GM20000 (cell line): ENCODE results near the gene LRCH1.

Experiments
- DNase-seq: peaks from one replicate; pipeline ENCODE4 v3.0.0; 2012; ENCODE audit warnings: low spot score
- TF ChIP-seq, protein P1 (sequence below): IDR thresholded peaks from 2 replicates; pipeline ENCODE4 v1.5.1; 2012; ENCODE audit warnings: mild to moderate bottlenecking, control low read depth; ENCODE audit errors: extremely low read depth, missing control alignments

The LRCH1 gene

DNA sequence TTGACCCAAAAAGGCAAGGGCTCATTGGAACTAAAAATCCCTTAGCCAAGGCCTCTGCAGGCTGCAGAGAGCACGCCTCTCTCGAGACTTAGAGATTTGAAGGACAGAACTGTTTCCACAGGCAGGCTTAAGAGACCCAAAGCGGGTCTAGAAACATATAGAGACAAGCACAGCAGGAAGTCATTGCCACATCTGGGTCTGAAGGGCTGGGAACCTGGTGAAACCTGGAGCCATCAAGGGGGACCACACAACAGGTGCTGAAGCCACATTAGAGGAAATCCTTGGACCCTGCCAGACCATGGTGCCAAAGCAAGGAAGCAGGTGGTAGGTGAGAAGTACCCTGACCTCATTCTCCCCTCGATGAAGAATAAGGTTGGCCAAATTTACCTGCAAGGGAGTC is 33.8 kb upstream of the LRCH1 start:
- TF ChIP-seq, protein P1, sequence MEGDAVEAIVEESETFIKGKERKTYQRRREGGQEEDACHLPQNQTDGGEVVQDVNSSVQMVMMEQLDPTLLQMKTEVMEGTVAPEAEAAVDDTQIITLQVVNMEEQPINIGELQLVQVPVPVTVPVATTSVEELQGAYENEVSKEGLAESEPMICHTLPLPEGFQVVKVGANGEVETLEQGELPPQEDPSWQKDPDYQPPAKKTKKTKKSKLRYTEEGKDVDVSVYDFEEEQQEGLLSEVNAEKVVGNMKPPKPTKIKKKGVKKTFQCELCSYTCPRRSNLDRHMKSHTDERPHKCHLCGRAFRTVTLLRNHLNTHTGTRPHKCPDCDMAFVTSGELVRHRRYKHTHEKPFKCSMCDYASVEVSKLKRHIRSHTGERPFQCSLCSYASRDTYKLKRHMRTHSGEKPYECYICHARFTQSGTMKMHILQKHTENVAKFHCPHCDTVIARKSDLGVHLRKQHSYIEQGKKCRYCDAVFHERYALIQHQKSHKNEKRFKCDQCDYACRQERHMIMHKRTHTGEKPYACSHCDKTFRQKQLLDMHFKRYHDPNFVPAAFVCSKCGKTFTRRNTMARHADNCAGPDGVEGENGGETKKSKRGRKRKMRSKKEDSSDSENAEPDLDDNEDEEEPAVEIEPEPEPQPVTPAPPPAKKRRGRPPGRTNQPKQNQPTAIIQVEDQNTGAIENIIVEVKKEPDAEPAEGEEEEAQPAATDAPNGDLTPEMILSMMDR = no peak

DNA sequence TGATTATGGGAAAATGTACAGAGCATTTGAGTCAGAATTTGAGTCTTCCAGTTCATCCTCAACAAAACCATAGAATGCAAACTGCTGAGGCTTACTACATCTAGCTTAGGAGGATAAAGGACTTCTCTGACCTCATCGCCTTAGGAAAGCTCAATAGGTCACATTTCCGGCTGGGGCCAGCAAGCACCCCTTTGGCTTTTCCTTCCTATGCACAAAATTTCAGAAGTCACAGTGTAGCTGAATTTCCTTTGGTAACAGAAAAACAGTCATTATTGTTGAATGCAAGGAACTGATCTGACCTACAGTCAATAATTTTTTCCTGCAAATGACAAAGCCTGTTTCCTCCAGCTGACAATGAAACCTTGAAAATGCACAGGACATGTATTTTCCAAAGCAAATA is 32.8 kb upstream of the LRCH1 start:
- TF ChIP-seq, protein P1 = no peak
- DNase-seq = no peak

More for the DNA sequence above, 33.8 kb upstream of the LRCH1 start:
- no peak for DNase-seq

DNA sequence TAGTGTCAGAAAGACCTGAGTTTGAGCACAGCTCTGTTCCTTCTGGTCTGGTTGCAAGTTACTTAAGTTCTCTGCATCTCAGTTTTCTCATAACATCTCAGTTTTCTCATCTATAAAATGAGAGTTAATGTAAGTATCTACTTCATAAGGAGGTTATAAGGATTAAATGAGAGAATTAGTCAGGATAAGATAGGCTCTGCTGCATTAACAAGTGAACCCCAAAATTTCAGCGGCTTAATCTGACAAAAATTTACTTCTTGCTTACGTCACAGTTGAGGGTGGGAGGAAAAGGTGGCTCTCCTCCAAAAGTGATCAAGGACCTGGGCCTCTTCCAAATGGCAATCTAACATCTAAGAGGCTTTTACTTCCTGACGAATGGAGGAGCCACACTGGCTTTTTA is 31.5 kb upstream of the LRCH1 start:
- TF ChIP-seq, protein P1 = no peak
- no peak for DNase-seq

DNA sequence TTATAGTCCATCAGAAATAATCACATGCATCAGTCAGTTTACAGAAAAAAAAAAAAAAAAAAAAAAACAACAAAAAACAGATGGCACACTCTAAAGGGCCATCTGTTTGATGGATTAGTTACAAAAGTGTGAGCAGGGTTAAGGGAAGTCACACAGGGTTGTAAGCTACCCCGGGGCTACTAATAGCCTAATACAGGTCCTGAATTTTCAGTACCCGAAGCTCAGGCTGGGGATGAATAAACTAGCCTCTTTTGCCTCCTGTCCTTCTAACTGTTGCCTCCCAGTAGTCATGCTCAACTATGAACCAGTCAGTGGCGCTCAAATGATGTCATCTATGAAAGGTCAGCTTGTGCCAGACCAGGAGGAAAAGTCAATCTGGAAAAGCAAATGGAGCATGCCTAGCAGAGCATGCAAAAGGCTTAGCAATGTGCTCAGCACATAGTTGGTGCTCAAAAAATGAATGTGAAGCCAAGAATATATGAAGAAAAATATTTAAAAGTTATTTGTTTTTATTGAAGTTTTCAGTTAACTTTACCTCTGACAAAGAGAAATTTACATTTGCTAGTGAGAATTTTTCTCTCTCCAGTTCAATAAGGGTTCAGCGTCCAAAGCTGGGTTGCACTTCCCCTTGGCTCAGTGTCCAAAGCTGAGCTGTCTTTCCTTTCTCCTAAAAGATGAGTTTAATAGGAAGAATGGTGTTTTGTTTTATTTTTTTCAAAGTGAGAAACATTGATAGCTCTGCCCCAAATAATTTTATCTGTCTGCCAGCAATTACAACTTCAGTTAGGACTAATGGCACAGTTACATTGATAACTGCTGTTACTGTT is 30.8 kb upstream of the LRCH1 start:
- DNase-seq = no peak
- TF ChIP-seq, protein P1 = no peak

DNA sequence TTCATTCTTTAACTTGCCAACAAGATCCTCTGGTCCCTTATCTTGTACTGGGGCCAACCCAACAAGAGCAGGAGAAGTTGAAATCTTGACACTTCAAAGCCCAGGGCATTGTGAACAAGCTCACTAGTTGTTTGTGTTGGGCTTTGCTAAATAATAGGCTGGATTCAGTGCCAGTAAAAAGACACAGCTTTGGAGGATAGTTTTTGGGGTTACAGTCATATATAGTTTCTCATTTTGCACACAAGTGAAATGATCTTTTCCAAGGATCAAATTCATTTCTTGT is 30.3 kb upstream of the LRCH1 start:
- DNase-seq = no peak
- TF ChIP-seq, protein P1 = no peak

DNA sequence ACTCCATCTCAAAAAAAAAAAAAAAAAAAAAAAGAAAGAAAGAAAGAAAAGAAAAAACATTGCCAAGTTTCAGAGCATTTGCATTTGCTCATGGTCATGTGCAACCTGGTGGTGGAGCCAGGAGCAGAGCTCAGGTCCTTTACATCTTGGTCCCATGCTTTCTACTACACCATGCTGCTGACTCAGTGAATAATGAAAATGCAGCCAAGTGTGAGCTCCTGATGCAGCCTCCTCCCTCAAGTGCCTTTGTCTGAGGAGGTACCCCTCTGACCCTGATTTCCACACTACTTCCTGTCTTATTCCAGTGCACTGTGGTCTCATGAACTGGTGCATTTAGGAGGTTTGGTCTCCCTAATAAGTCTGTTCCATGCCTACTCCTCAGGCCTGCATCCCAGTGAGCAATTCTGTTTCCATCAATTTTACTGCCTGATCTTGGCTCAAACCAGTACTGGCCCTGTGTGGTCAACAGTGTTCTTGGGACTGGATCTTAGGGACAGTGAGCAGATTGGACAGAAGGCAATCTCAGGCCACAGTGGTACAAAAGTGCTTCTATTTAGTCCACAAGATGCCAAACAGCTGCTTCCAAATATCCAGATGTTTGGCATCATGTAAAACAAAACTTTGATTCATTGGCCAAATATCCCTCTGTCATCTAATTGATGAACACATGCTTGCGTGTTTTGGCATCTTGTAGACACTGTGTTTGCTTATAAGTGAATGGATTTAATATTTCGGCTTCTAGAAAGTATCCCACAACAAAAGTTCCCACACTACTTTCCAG is 28.8 kb upstream of the LRCH1 start:
- no peak for DNase-seq

More for the DNA sequence above, 28.8 kb upstream of the LRCH1 start:
- TF ChIP-seq, protein P1 = no peak
